Activated naive CD8-positive, alpha-beta T cell treated with anti-CD3 and anti-CD28 coated beads for 36 hours (primary cell): Measurements from ENCODE around the gene MEAF6. TPM values are rescaled to one million over a fixed set of nuclear protein-coding genes. Genes with fewer than 3 reads are reported as not detected.

Experiments
- DNase-seq: peaks from one replicate; pipeline ENCODE4 v3.0.0; 2021
- H3K27ac Mint-ChIP-seq: one replicate; pipeline ENCODE4 v1.8.0; 2022; ENCODE audit warnings: mild to moderate bottlenecking, moderate library complexity, mixed read lengths
- H3K27me3 Mint-ChIP-seq: one replicate; pipeline ENCODE4 v1.8.0; 2022; ENCODE audit warnings: mild to moderate bottlenecking, mixed read lengths
- H3K36me3 Mint-ChIP-seq: one replicate; pipeline ENCODE4 v1.8.0; 2021; ENCODE audit warnings: mild to moderate bottlenecking, mixed read lengths
- H3K4me1 Mint-ChIP-seq: one replicate; pipeline ENCODE4 v1.8.0; 2021; ENCODE audit warnings: mixed read lengths
- H3K4me3 Mint-ChIP-seq: one replicate; pipeline ENCODE4 v1.8.0; 2022; ENCODE audit warnings: mild to moderate bottlenecking, moderate library complexity, mixed read lengths
- H3K9me3 Mint-ChIP-seq: one replicate; pipeline ENCODE4 v1.8.0; 2022; ENCODE audit warnings: mixed read lengths
- total RNA-seq, 2 experiments: library from RNA; stranded (reverse); gene quantifications; one replicate each; pipeline ENCODE4 v1.2.3, GENCODE V29; 2021

MEAF6 gene
- total RNA-seq, 2 experiments from 2014 or later = 78.3 to 83.3 TPM

- no peak for DNase-seq
- Mint-ChIP-seq H3K4me3 (no peak overlapping the region), H3K27ac (no peak overlapping the region), H3K9me3 (no peaks in the 10 kb centered on the region), H3K4me1 (peaks cover 7% of the 10 kb centered on the region), H3K36me3 (no peaks in the 10 kb centered on the region), H3K27me3 (no peaks in the 10 kb centered on the region)
Measured at GRCh38 chr1:37456614-37457013, 58.0 kb downstream of the MEAF6 start.

- H3K4me1 Mint-ChIP-seq = peaks cover 7% of the 10 kb centered on the region
- H3K9me3 Mint-ChIP-seq = no peaks in the 10 kb centered on the region
- peak overlapping the region; percentile 16 for H3K27ac Mint-ChIP-seq
- H3K27me3 Mint-ChIP-seq = no peaks in the 10 kb centered on the region
- DNase-seq = no peak
- H3K4me3 Mint-ChIP-seq = no peak overlapping the region
- H3K36me3 Mint-ChIP-seq = no peaks in the 10 kb centered on the region
Measured at GRCh38 chr1:37455516-37455915, 59.0 kb downstream of the MEAF6 start.

GRCh38 chr1:37453647-37454046 lies 60.9 kb downstream of the MEAF6 start:
- H3K4me3 Mint-ChIP-seq = no peak overlapping the region
- no peaks in the 10 kb centered on the region for H3K36me3 Mint-ChIP-seq
- H3K27ac Mint-ChIP-seq = no peak overlapping the region
- H3K4me1 Mint-ChIP-seq = peaks cover 14% of the 10 kb centered on the region
- no peaks in the 10 kb centered on the region for H3K9me3 Mint-ChIP-seq
- no peaks in the 10 kb centered on the region for H3K27me3 Mint-ChIP-seq
- no peak for DNase-seq

- Mint-ChIP-seq H3K36me3 (no peaks in the 10 kb centered on the region), H3K27me3 (no peaks in the 10 kb centered on the region), H3K4me3 (no peak overlapping the region), H3K4me1 (peaks cover 14% of the 10 kb centered on the region), H3K9me3 (no peaks in the 10 kb centered on the region), H3K27ac (no peak overlapping the region)
- DNase-seq = no peak
Measured at GRCh38 chr1:37452416-37452815, 62.1 kb downstream of the MEAF6 start.

- H3K9me3 Mint-ChIP-seq = no peaks in the 10 kb centered on the region
- peak; percentile 28 for DNase-seq
- H3K27ac Mint-ChIP-seq = peak overlapping the region; percentile 69
- peaks cover 4% of the 10 kb centered on the region for H3K27me3 Mint-ChIP-seq
- no peak overlapping the region for H3K4me3 Mint-ChIP-seq
- no peaks in the 10 kb centered on the region for H3K36me3 Mint-ChIP-seq
- H3K4me1 Mint-ChIP-seq = peaks cover 11% of the 10 kb centered on the region
Measured at GRCh38 chr1:37449936-37450335, 64.6 kb downstream of the MEAF6 start.

- Mint-ChIP-seq H3K36me3 (no peaks in the 10 kb centered on the region), H3K27me3 (peaks cover 4% of the 10 kb centered on the region), H3K4me1 (peaks cover 7% of the 10 kb centered on the region), H3K4me3 (no peak overlapping the region), H3K27ac (no peak overlapping the region), H3K9me3 (no peaks in the 10 kb centered on the region)
- no peak for DNase-seq
Measured at GRCh38 chr1:37448691-37449417, 65.7 kb downstream of the MEAF6 start.

GRCh38 chr1:37448185-37448584 lies 66.4 kb downstream of the MEAF6 start:
- no peaks in the 10 kb centered on the region for H3K9me3 Mint-ChIP-seq
- peaks cover 7% of the 10 kb centered on the region for H3K4me1 Mint-ChIP-seq
- no peak for DNase-seq
- H3K27ac Mint-ChIP-seq = no peak overlapping the region
- peaks cover 4% of the 10 kb centered on the region for H3K27me3 Mint-ChIP-seq
- H3K4me3 Mint-ChIP-seq = no peak overlapping the region
- H3K36me3 Mint-ChIP-seq = no peaks in the 10 kb centered on the region

- no peaks in the 10 kb centered on the region for H3K9me3 Mint-ChIP-seq
- peaks cover 4% of the 10 kb centered on the region for H3K27me3 Mint-ChIP-seq
- H3K36me3 Mint-ChIP-seq = no peaks in the 10 kb centered on the region
- H3K4me1 Mint-ChIP-seq = peaks cover 7% of the 10 kb centered on the region
- no peak overlapping the region for H3K27ac Mint-ChIP-seq
- H3K4me3 Mint-ChIP-seq = no peak overlapping the region
- DNase-seq = no peak
Measured at GRCh38 chr1:37446874-37447273, 67.7 kb downstream of the MEAF6 start.

- Mint-ChIP-seq H3K27me3 (peaks cover 10% of the 10 kb centered on the region), H3K4me3 (no peak overlapping the region), H3K27ac (no peak overlapping the region), H3K4me1 (no peaks in the 10 kb centered on the region), H3K36me3 (no peaks in the 10 kb centered on the region), H3K9me3 (no peaks in the 10 kb centered on the region)
- no peak for DNase-seq
Measured at GRCh38 chr1:37442644-37443043, 71.9 kb downstream of the MEAF6 start.

Other genes starting within 250 kb of the MEAF6 start
- gene ZC3H12A, start 40.2 kb downstream of the MEAF6 start, total RNA-seq = 10 to 100 TPM; 29.2 to 29.4 TPM
- 10 to 100 TPM; 25.2 to 27.6 TPM for gene SNIP1, start 39.5 kb upstream of the MEAF6 start, total RNA-seq
- not detected for gene DNALI1, start 42.2 kb upstream of the MEAF6 start, total RNA-seq
- gene GNL2, start 81.2 kb upstream of the MEAF6 start, total RNA-seq = 100 to 1,000 TPM in 1 of 2 experiments, 10 to 100 TPM in 1; 95.8 to 101 TPM
- not detected for gene RSPO1, start 120.1 kb upstream of the MEAF6 start, total RNA-seq
- 10 to 100 TPM; 60.7 to 61.9 TPM for gene CDCA8, start 177.8 kb upstream of the MEAF6 start, total RNA-seq